ENCODE measurements around the gene BPIFB1.

DNA sequence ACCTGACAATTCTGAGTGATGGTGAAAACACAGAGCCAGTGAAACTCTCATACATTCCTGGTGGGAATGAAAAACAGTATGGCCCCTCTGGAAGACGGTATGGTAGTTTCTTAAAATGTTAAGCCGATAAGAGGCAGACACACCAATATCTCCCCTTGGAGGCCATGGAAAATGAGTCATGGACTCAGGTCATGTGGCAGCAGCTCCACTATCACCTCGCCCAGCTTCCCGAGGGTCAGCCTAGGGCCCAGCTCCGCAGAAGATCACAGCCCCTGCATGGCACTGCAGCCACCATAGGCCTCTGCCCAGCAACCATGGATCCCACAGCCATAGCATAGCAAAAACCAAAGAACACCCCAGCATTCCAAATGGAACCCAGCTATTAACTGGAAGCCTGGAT is 25.8 kb upstream of the BPIFB1 start:
- TF ChIP-seq, protein P1, sequence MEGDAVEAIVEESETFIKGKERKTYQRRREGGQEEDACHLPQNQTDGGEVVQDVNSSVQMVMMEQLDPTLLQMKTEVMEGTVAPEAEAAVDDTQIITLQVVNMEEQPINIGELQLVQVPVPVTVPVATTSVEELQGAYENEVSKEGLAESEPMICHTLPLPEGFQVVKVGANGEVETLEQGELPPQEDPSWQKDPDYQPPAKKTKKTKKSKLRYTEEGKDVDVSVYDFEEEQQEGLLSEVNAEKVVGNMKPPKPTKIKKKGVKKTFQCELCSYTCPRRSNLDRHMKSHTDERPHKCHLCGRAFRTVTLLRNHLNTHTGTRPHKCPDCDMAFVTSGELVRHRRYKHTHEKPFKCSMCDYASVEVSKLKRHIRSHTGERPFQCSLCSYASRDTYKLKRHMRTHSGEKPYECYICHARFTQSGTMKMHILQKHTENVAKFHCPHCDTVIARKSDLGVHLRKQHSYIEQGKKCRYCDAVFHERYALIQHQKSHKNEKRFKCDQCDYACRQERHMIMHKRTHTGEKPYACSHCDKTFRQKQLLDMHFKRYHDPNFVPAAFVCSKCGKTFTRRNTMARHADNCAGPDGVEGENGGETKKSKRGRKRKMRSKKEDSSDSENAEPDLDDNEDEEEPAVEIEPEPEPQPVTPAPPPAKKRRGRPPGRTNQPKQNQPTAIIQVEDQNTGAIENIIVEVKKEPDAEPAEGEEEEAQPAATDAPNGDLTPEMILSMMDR (IDR thresholded peaks at IDR 0.05), result no peak
- TF ChIP-seq EZH2 (IDR thresholded peaks at IDR 0.05) (no peak), EZH2phosphoT487 (IDR thresholded peaks at IDR 0.05) (no peak)

Measured in neural progenitor cell (in vitro differentiated cells).